CD4-positive, alpha-beta T cell treated with Interleukin-6 at 100 ng/mL for 8 hours (primary cell): Measurements from ENCODE around the gene NME7.

ENCODE experiments used
- DNase-seq: peaks from one replicate; pipeline ENCODE4 v3.0.0-alpha.2; 2020; ENCODE audit warnings: mixed read lengths, low spot score

Gene NME7

DNA sequence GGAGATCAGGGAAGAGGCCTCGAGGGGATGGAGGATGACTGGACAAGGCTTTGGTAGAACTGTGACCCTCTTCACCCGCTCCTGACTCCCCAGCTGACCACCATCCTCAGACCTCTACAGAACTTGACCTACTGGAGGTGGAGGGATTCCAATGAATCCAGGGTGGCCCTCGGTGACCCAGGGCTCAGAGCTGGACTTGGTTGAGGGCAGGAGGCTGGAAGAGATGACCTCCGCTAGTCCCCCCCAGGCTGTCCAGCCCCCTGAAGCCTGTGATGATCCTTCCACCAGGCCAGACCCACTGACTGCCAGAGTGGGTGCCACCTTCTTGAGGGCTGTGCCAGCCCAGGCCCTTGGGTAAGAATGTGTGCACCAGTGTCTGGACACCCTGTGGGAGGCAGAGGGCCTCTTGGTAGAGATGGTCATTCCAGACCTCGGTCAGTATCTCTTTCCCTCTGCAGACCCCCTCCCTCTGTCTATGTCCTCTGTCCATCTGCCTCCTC lies 216.2 kb downstream of the NME7 start:
- DNase-seq, result no peak

GRCh38 chr1:169150641-169151337 lies 216.8 kb downstream of the NME7 start:
- DNase-seq, result no peak

DNA sequence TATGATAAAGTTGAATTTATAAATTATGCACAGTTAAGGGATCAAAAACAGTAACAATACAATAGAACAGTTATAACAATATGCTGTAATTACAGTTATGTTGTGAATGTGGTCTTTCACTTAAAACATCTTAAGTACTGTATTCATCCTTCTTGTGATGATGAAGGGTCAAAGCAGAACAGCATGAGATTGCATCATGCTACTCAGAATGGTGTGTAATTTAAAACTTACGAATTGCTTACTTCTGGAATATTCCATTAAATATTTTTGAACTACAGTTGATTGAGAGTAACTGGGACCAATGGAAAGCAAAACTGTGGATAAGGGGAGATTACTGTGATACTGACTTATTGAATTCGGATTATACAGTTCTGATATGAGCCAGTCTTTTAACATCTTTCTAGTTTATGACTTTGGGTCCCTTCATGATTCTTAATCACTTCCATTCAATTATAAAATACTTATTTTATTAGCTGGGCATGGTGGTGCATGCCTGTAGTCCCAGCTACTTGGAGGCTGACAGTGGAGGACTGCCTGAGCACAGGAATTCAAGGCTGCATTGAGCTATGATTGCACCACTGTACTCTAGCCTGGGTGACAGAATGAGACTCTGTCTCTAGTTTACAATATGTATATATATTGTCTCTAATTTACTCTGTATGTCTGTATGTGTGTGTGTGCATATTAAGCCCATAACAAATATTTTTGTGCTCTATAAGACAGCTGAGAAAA lies 217.9 kb downstream of the NME7 start:
- DNase-seq, result no peak

GRCh38 chr1:169148472-169149252 lies 218.9 kb downstream of the NME7 start:
- no peak for DNase-seq

- DNase-seq, result no peak
These were observed 220.9 kb downstream of the NME7 start for GRCh38 chr1:169146576-169147214.

DNA sequence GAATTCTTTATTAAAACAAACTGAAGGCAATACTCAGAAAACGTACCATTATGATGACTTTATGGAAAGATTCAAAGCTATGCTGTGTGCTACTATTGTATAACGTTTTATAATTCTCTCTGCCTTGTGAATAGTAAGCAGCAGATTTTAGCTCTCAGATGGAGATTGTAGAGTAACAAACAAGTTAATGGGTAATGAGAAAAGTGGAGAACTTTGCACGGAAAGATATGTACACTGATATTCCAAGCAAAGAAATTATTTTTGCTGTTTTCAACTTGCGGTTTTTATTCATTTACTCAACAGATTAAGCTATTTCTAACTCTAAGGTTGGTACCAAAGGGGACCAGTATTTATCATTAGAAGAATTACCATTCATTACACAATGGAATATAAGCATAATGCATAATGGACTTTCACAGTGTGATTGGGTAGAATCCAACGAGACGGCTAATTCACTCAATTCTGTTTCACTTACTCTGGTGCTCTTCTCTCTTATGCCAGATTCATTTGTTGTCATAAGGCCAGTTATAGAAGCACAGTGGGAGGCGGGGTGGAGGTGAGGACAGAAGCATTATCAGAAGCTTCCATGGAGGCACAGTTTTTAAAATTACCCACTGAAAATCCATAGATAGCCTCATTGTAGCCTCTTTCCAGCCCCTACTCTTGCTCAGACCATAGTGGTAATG lies 222.5 kb downstream of the NME7 start:
- no peak for DNase-seq

- no peak for DNase-seq
These were observed 223.6 kb downstream of the NME7 start for GRCh38 chr1:169143984-169144383.

DNA sequence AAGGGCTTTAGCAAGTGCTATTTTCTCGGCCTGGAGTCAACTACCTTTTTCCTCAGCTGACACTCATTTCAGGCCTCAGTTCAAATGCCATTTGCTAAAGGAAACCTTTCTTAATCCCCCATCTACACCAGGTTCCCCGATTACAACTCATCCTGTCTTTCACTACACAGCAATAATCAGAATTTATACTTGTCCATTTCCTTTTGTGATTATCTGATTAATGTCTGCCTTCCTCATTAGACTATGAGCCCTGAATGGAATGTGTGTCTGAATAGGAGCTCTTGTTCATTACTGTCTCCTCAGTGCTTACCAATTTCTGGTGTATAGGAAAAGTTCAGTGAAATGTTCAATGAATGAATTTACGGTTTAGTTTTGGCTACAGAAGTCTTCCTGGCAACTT lies 224.3 kb downstream of the NME7 start:
- DNase-seq, result no peak

- no peak for DNase-seq
These were observed 225.5 kb downstream of the NME7 start for GRCh38 chr1:169142129-169142528.

- DNase-seq, result no peak
These were observed 226.2 kb downstream of the NME7 start for GRCh38 chr1:169141356-169141755.

DNA sequence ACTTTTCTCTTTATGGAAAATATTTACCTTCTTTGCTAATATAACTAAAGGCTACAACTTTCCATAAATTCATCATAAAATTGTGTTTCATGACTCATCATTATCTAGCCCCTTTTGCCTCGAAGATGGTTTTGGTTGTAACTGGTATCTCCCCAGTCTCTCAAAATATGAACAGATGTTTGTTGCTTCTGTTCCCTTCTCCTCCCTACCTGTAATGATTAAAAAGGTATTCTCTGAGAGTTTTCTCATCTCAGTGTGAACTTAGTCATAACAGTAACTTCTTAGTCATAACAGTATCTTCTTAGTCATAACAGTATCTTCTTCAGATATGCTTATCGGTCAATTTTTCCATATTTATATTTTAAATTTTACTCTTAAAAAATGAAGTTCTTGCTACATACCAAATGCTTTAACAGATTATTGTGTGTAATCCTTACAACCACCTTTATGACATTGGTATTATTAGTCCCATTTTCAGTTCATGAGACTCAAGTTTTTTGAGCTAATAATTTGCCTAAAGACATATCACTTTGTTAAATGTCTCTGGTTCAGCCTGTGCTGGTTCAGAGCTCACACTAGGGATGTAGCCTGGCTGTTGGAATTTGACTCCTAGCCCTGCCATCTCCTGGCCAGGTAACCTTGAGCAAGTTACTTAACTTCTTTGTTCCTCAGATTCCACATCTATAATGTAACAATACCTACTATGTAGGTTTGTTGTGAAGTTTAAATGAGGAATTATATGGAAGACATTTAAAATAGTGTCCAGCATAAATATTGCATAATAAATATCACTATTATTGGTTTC lies 228.5 kb downstream of the NME7 start:
- DNase-seq, result no peak

DNA sequence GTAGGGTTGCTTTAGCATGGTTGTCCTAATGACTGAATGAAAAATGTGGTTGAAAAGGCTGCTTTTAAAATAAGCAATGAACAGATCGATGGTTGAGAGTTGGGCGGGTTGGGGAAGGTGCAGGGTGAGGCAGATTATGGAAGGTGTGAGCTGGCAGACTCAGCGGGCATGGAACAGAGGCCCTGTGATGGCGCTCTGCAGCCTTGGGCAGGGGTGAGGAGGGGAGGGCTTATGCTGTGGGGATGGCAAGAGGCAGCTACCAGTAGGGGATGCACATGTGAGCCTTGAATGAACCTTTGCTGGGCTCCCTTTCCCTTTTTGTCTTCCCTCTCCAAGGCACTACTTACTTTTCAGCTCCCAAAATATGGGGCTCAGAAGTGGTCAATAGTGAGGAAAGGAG lies 230.2 kb downstream of the NME7 start:
- DNase-seq, result no peak

DNA sequence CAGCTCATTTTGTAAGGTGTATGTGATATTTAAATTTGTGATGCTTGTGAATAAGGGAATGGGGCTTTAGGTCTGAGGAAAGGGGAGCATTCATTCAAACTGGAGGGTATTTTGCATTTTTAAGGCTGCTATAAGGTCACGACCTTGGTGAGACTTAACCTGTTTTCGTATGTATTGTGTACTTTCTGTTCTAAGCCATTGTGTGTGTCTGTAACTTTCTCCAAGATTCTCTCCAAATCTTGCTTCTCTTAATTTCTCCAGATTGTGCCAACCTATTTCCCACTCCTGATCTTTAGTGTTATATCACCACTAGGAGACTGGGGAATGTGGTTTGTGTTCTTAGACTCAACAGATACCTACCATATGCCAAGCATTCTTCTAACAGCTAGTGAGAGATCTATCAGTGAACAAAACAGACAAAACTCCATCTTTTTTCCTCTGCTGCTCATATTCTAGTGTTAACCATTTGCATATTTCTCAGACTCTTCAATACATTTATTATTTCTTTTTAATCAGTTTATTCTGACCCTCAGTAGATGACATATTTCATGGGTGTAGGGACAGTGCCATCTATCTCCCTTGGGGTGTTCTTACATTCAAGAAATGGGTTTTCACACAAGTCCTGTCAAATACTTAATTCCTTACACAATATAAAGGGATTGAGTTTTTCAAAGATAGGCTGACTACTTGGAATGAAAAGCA lies 233.6 kb downstream of the NME7 start:
- no peak for DNase-seq

- DNase-seq, result no peak
These were observed 234.4 kb downstream of the NME7 start for GRCh38 chr1:169133228-169133576.

GRCh38 chr1:169132512-169133227 lies 234.9 kb downstream of the NME7 start:
- DNase-seq, result no peak

- no peak for DNase-seq
These were observed 236.9 kb downstream of the NME7 start for GRCh38 chr1:169130683-169131082.

DNA sequence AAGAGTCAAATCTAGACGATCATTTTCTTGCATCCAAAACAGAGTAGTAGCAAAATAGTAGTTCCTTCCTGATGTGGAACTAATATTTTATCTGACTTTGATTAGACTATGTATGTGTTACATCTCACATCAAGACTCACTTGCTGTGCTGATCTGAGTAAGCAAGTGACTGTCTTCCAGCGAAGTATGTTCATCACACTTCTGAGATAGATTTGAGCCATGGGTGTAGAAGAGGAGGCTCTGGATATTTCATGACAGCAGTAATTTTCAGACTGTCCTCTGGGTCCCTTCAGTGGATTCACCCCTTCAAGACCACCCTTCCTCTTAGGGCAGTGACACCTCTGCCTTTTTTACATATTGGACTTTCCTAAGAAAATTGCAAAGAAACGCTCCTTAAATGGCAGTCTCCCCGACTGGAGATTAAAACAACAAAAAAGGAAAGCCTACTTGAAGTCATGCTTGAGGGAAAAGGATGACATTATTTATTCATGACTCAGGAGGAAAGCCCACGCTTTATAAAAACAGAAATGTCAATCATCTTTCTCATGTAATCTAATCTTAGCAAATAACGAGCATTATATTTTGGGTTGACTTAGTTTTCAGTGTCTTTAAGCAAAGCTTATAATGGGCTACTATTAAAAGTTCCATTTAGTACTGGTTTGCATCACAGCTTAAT lies 238.3 kb downstream of the NME7 start:
- no peak for DNase-seq

GRCh38 chr1:169128562-169128961 lies 239.0 kb downstream of the NME7 start:
- DNase-seq, result no peak

DNA sequence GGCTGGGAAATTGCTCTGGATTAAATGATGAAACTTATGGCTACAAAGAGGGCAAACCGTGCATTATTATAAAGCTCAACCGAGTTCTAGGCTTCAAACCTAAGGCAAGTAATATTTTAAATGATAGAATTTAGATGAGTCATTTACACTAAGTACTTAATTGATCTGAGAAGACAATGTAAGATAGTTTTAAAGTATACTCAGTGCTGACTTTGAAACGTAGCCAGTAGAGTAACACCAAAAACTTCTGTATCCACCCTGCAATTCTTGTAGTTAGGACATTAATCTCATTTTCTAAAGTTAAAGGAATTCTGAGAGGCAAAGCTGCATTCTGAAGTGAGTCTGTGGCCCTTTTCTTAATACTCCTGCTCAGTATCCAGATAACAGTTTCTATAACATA lies 240.3 kb downstream of the NME7 start:
- DNase-seq, result no peak
